Hematopoietic multipotent progenitor cell treated with erythropoietin and hydrocortisone succinate and interleukin-3 and kit ligand, for 17 days (in vitro differentiated cells): ENCODE data around the gene IGFLR1.
"Not testable (repeated sequence)": the region's sequence is repeated elsewhere in the genome, so short reads cannot be mapped to it uniquely, and the experiment has no call there.

Experiments
- DNase-seq: peaks from one replicate; pipeline ENCODE4 v3.0.0-alpha.2; 2015; ENCODE audit warnings: low spot score

IGFLR1 gene

GRCh38 chr19:35777086-35777841, 35.0 kb upstream of the IGFLR1 start:
- DNase-seq, result no peak

DNA sequence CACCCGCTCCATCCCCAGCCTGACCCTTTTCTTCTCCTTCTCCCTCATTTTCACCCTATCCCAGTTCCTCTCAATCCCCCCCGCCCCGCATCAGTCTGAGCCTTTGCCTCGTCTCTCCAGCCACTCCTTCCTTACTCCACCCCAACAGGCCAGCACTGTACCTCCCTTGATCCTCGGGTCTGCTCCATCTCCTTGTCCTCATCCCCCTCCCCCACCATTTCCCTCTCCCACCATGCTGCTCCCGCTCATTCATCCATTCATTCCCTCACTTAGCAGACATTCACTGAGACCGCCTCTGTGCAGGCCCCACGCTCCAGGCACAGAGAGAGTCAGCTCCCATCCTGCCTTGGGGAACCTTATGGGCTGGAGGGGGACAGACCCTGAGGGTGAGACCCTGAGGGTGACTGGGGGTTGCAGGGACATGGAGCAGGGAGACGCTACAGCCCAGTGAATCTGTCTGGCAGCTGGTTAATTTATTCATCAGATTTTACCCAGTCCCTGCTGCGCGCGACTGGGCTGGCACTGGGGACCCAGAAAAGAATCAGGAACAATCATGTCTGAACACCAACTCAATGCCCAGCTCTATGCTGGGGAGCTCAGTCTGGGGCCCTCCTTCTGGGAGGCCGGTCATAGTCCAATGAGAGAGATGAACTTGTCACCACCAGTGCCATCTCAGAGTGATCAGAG, 34.0 kb upstream of the IGFLR1 start:
- DNase-seq, result no peak

DNA sequence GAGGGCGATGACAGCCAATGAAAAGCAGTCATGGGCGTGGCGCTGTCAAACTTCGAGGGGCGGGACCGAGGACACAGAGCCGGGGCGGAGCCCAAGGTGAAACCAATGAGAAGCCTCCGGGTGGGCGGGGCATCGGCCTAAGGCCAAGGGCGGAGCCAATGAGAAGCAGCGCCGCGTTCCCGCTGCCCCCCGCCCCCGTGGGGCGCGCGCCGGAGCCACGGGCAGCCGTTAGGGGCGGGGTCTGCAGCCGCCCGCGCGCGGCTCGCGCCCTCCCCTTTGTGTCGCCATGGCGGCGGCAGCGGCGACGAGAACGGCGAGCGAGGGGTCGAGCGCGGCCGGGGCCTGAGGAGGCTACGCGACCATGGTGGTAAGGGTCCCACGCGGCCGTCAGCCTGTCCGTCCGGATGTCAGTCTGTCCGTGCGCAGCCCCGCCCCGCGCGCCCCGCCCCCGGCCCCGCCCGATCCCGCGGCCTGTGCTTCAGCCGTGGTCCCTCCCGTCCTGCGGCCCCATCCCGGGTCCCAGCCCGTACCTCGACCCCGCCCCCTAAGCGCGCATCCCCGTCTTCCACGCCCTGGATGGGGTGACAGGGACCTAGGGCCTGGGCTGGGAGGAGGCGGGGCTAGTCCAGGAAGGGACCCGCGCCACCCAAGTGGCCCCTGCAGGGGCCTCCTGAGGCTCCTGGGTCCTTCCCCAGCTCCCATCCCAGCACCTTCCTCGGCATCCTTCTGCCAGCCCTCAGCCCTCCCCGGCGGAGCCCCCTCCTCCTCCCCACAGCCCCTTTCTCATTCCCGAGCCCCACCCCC, 33.2 kb upstream of the IGFLR1 start, which contains the start of gene ARHGAP33:
Gene ARHGAP33 (plus strand): TSS at position 267 of the 804 bp plus-strand sequence. CDS start 95 bp downstream, at position 362.
- DNase-seq, result peak; percentile 97

DNA sequence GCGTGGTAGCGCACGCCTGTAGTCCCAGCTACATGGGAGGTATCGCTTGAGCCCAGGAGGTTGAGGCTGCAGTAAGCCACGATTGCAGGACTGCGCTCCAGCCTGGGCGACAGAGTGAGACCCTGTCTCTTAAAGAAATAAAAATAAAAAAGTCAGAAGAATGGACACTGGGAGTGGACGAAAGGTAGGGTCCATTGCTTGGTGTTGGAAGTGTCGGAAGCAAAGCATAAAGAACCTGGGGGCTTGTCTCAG, 32.7 kb upstream of the IGFLR1 start:
- DNase-seq, result no peak

DNA sequence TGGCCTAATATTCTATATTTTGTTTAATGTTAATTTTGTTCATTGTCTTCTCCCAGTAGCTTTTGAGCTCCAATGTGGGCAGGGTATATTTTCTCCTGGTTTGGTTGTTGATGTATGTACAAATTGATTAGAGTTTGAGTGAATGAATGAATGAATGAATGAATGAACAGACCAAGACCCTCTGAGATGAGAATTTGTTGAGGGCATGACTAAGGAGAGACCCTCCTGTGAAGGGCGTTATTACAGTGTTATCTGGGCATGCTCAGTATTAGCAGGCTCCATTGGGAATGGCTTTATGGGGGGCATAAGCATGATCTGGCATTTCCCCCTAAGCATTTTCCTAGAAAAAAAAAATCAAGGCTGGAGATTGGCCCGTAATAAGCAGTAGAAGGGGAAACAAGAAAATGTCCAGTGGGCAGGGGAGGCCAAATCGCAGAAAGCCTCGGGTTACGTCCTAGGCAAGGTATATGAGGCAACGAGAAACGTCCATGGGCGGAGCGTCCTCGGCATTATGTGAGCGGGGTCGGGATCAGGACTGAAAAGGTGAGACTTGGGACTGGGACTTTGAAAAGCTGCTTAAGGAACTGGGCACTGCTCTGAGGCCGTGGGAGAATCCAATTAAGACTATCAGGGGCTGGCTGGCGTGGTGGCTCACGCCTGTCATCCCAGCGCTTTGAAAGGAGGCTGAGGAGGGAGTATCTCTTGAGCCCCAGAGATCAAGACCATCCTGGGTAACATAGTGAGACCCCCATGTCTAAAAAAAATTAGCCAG, 32.2 kb upstream of the IGFLR1 start:
- DNase-seq, result no peak

DNA sequence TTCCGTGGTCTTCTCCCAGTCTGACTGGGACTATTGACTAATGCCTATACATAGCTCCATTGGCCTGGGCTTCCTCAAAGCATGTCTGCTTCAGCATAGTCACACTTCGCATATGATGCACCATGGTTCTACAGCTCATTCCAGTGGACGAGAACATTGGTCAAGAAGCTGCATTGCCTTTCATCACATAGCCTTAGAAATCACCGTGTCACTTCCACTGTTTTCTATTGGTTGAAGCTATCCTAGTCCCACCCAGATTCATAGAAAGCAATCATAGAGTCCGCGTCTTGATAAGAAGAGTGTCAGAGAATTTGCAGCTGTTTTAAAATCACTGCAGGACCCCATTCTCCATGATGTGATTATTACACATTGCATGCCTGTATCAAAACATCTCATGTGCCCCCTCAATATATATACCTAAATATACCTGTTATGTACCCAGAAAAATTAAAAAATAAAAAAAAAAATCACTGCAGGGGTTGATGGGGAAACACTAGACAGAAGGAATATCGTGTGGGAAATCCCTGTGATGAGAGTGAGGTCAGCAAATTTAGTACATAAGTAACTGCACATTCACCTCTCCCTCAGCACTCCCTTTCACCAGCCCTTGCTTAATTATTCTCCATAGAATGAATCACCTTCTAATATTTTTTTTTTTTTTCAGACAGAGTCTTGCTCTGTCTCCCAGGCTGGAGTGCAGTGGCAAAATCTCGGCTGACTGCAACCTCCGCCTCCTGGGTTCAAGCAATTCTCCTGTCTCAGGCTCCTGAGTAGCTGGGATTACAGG, 31.0 kb upstream of the IGFLR1 start:
- no peak for DNase-seq

DNA sequence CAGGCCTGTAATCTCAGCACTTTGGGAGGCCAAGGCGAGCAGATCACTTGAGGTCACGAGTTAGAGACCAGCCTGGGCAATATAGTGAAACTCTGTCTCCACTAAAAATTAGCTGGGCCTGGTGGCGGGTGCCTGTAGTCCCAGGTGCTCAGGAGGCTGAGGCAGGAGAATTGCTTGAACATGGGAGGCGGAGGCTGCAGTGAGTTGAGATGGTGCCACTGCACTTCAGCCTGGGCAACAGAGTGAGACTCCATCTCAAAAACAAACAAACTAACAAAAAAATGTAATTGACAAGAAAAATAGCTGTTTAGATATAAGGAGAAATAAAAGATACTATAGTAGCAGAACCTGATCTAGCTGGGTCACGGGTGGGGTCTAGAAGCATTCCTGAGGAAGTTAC, 30.1 kb upstream of the IGFLR1 start:
- not testable (repeated sequence) for DNase-seq

DNA sequence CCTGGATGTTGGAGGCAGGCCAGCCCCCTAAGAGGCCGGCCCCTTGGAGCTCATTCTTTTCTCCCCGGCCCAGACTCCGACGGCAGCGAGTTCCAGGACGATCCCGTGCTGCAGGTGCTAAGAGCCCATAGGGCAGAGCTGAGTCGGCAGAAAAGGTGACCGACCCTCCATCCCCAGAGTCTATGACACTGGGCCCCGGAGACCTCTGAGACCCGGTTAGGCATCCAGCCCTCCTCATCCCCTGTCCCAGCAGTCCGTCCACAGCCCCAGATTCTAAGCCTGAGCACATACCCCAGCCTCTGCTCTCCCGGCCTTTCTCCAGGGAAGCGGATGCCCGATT, 25.8 kb upstream of the IGFLR1 start:
- no peak for DNase-seq

- DNase-seq, result no peak
Measured at GRCh38 chr19:35767288-35768081, 25.2 kb upstream of the IGFLR1 start.

DNA sequence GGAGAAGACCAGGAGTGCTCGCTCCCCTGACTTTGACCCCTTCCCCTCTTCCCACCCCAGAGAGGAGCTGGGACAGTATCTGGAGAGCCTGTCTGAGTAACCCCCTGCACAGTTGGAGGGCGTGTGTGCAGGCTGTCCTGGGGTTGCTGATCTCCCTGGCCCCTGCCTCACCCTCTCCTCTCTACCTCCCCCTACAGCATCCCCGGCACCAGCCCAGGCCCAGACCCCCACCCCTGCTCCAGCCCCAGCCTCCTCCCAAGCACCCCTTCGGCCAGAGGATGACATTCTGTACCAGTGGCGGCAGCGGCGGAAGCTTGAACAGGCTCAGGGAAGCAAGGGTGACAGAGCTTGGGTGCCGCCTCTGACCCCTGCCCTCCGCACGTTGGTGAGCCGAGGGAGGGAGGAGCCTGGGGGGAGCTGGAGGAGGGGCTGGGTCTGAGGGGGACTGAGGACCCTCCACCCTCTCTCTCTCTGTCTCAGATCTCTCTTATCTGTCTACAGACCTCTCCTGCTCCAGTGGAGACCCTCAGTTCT, 24.4 kb upstream of the IGFLR1 start:
- DNase-seq, result no peak

DNA sequence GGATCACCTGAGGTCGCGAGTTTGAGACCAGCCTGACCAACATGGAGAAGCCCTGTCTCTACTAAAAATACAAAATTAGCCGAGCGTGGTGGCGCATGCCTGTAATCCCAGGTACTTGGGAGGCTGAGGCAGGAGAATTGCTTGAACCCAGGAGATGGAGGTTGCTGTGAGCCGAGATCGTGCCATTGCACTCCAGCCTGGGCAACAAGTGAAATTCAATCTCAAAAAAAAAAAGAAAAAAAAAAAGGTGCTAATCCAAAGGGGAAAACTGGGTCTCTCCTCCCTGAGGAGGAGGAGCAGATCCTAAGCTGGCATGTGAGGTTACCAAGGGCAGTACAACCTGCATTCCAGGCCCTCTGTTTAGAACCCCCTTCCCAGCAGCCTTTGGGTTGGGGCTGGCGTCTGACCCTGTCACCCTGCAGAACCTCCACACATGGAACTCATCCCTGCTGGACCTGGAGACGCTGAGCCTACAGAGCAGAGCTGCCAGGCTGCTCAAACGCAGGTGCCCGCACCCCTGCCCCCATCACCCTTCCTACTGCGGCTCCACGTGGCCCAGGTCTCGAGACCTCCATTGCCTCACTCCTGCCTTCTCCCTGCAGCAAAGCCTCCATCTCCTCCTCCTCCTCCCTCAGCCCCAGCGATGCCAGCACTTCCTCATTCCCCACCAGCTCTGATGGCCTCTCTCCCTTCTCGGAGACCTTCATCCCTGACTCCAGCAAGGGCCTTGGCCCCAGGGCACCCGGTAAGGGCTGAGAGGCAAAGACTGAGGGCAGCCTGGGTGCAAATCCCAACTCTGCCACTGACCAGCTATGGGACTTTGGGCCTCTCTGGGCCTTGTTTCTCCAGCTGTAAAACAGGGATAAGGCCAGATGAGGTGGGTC, 22.4 kb upstream of the IGFLR1 start:
- no peak for DNase-seq

- no peak for DNase-seq
Measured at GRCh38 chr19:35760711-35761349, 18.6 kb upstream of the IGFLR1 start.

GRCh38 chr19:35759697-35760096, 17.4 kb upstream of the IGFLR1 start:
- DNase-seq, result no peak

DNA sequence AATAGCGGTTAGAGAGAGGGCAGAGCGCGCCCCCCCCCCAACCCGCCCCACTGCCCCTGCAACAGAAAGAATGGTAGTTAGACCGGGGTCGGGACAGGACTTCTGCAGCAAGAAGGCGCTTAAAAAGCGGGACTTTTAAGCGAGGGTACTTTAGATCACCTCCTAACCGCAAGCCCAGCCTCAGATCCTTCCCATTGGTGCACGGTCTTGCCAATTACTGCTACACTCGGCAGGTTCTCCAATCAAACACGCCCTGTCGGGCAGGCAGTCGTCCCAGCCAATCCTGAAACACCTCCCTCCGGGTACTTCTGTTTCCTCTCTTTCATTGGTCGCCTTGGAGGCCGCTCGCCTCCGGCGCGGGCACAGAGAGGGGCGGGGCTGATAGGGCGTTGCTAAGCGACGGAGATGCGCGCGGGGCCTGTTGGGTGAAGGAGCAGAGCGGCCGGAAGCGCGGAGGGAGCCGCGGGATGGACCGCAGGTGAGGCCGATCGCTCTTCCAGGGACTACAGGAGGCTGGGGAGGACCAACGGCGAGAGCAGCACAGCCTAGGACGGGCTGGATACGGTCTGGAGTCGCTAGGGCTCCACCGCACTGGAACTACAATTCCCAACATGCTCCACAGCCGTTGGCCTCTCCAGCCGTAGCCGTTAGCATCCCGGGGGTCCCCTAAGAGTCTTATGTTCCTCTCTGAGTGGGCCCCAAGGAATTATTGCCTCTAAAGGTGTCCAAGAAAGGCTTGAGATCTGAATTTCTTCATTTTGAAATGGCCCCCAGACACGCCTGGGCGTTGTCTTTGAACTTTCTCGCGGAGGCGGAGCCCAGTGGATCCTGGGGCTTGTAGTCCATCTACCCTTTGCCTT, 15.7 kb upstream of the IGFLR1 start, which contains the start of gene PROSER3:
Gene PROSER3 (plus strand): TSS at position 428 of the 860 bp plus-strand sequence. CDS start 40 bp downstream, at position 468.
- peak; percentile 99 for DNase-seq

GRCh38 chr19:35757231-35757748, 15.0 kb upstream of the IGFLR1 start:
- DNase-seq, result no peak

DNA sequence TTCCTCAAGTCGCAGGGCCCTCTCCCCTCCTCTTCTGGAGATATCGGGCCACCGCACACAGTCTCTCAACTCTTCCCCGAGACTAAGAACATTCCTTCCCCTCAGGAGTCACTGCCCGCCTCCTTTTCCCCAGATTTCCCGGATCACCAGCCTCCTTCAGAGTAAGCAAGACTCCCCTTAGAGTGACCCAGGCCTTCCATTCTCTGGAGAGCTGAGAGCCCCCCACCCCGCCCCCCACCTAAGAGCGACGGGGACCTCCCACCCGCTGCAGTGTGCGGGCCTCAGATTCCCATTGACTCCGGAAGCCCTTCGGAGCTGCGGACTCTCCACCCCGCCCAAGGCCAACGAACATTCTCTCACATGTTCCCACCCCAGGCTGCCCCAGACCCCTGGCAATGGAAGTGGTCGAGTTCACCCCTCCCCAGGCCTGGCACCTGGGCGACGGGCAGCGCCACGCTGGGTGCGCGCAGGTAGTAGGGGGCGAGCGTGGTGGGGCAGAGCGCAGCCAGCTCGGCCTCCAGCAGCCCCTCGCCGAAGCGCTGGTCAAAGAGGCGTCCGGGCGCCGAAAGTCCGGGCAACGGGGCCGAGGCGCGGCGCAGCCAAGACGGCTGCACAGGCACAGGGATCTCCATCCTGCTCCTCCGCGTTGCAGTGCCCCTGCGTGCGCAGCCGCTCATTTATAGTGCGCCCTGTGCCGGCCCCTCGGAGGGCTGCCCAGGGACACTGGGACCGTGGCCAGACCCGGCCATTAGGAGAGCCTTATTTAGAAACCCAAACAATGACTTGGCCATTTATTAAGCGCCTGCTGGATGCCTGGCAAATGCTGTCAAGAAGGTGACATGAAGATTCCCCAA, 14.4 kb upstream of the IGFLR1 start, which contains the start of gene HSPB6:
Gene HSPB6 (minus strand): TSS at position 653 of the 854 bp plus-strand sequence. CDS start 21 bp downstream, at position 632.
- no peak for DNase-seq
